Subcutaneous adipose tissue (tissue), 4 donors: ENCODE data around the gene CHRND. TPM values are rescaled to one million over a fixed set of nuclear protein-coding genes. Genes with fewer than 3 reads are reported as not detected.

Experiments used
- CTCF ChIP-seq: fragments of 450-650 bp; IDR thresholded peaks from one replicate; pipeline ENCODE4 v1.5.1; 2016; ENCODE audit warnings: low read depth, mild to moderate bottlenecking, control low read depth, antibody characterized with exemption, moderate library complexity
- total RNA-seq, 4 donors: library from RNA; depleted of rRNA; stranded (reverse); fragments of >200 nt; gene quantifications; one replicate each; pipeline ENCODE4 v1.1.0, GENCODE V29; 2016

CHRND gene
- total RNA-seq, 4 donors from 2014 or later: not detected

- TF ChIP-seq CTCF: no peak
Measured at GRCh38 chr2:232490221-232491138, 35.5 kb upstream of the CHRND start.

- no peak for TF ChIP-seq CTCF
Measured at GRCh38 chr2:232491139-232491780, 34.7 kb upstream of the CHRND start.

GRCh38 chr2:232492236-232492848 is 33.6 kb upstream of the CHRND start:
- TF ChIP-seq CTCF: no peak

- no peak for TF ChIP-seq CTCF
Measured at GRCh38 chr2:232492963-232493700, 32.8 kb upstream of the CHRND start.

GRCh38 chr2:232493701-232494474 is 32.1 kb upstream of the CHRND start:
- no peak for TF ChIP-seq CTCF

- no peak for TF ChIP-seq CTCF
Measured at GRCh38 chr2:232494542-232494941, 31.4 kb upstream of the CHRND start.
